ENCODE results near the gene TMEM51.

The TMEM51 gene

GRCh38 chr1:15255582-15256149 is 102.1 kb downstream of the TMEM51 start:
- no peak for DNase-seq

GRCh38 chr1:15256584-15256983 is 103.0 kb downstream of the TMEM51 start:
- no peak for DNase-seq

DNA sequence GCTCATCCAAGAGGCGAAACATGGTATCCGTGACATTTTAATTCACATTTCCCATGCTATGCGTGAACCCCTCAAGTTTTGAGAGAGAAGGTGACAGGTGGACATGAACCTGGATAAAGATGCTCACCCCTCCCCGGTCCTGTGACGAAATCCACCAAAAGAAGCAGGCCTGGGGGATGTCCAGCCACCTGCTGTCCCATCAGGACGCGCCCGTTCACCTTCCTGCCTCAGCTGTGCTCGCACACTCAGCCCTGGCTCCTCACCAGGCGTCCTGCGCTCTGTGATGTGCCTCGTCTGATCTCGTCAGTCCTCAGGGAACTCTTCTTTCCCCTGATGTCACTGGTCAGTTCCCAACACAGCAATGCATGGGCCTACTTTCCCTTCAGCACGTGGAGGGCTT is 103.8 kb downstream of the TMEM51 start:
- DNase-seq = no peak

DNA sequence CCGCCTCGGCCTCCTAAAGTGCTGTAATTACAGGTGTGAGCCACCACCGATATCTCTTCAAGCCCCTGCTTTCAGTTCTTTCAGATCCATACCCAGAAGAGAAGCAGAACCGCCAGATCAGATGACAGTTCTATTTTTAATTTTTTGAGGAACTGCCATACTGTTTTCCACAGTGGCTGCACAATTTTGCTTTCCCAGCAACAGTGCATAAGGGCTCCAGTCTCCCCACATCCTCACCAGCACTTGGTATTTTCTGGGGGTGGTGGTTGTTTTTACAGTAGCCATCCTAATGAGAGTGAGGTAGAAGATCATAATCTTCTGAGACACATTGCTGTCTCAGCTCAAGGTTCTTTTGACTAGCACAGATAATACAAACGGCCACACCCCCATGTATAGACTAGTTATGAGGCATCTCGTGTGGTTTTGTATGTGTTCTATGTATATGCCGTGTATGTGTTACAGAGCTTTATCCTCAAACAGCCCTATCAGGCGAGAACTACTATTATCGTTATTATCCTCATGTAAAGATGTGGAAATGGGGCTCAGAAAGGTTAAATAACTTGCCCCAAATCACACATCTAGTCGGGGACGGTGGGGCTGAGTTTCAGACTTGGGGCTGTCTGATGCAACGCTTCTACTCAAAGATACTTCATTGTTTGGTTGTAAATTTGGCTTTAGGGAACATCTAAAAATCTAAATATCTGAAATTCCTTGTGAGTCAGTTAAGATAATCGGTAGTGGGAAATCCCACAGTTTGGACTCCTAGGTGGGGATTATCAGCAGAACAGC is 105.5 kb downstream of the TMEM51 start:
- DNase-seq = no peak

GRCh38 chr1:15259622-15260007 is 106.1 kb downstream of the TMEM51 start:
- DNase-seq = no peak

GRCh38 chr1:15260418-15261154 is 107.0 kb downstream of the TMEM51 start:
- DNase-seq = no peak

DNA sequence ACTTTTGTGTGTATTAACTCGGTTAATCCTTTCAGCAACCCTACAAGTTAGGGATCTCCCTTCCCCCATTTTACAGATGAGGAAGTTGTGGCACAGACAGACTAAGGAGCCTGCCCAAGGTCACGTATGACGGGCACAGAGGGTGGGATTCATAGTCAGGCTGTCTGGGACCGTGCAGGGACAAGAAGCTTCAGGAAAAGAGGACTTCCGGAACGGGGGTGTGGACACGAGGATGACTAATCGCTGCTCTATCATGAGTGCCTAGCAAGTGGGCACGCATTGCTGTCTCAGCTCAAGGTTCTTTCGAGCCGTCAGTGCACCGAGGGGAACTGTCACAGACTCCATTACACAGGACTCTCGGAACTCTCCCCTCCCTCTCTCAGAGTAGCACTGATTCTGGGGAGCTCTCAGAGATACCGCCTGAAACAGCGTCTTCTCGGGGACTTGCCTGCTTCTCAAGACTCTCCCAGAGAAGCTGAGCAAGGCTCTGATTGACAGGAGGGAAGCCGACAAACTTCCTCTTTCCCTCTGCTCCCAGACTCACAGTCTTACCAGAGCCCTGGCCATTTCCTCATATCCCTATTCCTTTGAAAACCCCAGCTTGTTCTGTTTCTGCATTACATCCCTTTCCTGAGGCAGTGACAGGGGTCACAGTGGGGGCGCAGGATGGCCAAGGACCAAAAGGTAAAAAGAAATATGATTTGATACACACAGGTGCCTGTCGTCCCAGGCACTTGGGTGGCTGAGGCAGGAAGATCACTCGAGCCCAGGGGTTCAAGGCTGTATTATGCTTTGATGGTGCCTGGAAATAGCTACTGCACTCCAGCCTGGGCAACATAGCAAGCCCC is 107.8 kb downstream of the TMEM51 start:
- DNase-seq = no peak

DNA sequence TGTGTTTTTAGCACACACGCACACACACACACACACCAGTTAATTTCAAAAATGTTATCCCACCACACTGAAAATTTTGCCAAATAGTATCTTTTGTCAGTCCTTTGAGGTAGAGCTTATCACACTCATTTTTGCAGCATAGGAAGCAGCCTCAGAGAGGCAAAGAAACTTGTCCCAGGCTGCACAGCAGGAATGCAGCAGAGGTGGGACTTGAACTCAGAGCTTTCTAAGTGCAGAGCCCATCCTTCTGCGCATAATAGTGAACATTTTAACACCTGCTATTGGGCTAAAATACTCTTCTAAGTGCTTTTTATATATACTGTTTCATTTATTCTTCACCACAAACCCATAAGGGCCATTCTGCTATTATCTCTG is 108.4 kb downstream of the TMEM51 start:
- no peak for DNase-seq

DNA sequence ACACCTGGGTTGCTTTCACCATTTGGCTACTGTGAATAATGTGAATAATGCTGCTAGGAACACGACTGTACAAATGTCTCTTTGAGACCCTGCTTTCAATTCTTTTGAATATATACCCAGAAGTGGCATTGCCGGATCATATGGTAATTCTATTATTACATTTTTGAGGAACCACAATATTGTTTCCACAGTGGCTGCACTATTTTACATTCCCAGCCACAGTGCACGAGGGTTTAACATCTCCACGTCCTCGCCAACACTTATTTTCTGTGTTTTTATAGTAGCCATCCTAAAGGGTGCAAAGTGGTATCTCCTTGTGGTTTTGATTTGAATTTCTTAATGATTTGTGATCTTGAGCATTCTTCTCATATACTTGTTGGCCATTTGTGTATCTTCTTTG is 109.2 kb downstream of the TMEM51 start:
- DNase-seq = no peak

GRCh38 chr1:15264769-15265168 is 111.2 kb downstream of the TMEM51 start:
- DNase-seq = no peak

Data from NCI-H2227 treated with DMSO at 0.1 percent for 48 hours (cell line).